DMS153 treated with DMSO at 0.1 percent for 48 hours (cell line): Measurements from ENCODE around the gene PHAF1.
A peak's percentile ranks its signal among the peaks of the same experiment; 100 is the strongest.

ENCODE experiments used
- DNase-seq: peaks from one replicate; lab custom pipeline; 2025; ENCODE audit not compliant: unreplicated experiment; lab: John Stamatoyannopoulos, UW

The PHAF1 gene

GRCh38 chr16:67162506-67163163 lies 52.9 kb downstream of the PHAF1 start:
- peak; percentile 15 for DNase-seq

DNA sequence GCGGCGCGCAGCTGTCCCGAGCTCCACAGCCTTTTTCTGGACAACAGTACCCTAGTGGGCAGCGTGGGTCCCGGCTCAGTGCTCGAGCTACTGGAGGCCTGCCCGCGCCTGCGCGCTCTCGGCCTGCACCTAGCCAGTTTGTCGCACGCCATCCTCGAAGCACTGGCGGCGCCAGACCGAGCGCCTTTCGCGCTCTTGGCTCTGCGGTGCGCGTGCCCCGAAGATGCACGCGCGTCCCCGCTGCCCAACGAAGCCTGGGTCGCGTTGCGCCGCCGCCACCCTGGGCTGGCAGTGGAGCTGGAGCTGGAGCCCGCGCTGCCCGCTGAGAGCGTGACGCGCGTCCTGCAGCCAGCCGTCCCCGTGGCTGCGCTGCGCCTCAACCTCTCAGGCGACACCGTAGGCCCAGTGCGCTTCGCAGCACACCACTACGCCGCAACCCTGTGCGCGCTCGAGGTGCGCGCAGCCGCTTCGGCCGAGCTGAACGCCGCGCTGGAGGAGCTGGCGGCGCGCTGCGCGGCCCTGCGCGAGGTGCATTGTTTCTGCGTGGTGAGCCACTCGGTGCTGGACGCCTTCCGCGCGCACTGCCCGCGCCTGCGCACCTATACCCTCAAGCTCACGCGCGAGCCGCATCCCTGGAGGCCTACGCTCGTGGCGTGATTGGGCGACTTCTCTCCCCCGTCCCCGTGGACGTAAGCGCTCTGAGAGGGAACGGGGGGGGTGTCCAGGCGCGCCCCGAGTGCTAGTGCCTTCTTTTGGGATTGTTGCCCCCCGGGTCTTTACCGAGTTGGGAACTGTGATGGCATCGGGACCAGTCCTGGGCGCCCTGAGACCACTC lies 53.6 kb downstream of the PHAF1 start:
- peak; percentile 57 for DNase-seq

GRCh38 chr16:67163999-67164558 lies 54.3 kb downstream of the PHAF1 start:
- DNase-seq = peak; percentile 57

DNA sequence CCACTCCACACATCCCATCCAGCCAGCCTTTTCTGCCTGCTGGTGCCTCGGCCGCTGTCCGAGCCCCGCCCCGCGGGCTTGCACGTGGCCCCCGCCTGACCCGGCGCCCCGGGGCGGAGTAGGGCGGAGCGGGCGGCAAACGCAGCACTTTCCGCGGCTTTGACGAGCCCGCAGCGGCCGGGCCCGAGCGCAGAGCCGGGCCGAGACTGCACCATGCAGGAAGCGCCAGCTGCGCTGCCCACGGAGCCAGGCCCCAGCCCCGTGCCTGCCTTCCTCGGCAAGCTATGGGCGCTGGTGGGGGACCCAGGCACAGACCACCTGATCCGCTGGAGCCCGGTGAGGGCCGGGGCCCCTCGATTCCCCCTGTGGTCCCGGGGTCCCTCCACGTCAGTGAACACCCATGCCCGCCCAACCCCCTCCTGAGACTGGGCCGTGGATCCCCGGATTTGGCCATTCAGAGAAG lies 54.9 kb downstream of the PHAF1 start, which contains the start of gene HSF4:
Gene HSF4, plus strand, starts transcription at position 147 of the 463 bp plus-strand sequence. Its CDS starts 67 bp downstream, at position 214.
- no peak for DNase-seq

DNA sequence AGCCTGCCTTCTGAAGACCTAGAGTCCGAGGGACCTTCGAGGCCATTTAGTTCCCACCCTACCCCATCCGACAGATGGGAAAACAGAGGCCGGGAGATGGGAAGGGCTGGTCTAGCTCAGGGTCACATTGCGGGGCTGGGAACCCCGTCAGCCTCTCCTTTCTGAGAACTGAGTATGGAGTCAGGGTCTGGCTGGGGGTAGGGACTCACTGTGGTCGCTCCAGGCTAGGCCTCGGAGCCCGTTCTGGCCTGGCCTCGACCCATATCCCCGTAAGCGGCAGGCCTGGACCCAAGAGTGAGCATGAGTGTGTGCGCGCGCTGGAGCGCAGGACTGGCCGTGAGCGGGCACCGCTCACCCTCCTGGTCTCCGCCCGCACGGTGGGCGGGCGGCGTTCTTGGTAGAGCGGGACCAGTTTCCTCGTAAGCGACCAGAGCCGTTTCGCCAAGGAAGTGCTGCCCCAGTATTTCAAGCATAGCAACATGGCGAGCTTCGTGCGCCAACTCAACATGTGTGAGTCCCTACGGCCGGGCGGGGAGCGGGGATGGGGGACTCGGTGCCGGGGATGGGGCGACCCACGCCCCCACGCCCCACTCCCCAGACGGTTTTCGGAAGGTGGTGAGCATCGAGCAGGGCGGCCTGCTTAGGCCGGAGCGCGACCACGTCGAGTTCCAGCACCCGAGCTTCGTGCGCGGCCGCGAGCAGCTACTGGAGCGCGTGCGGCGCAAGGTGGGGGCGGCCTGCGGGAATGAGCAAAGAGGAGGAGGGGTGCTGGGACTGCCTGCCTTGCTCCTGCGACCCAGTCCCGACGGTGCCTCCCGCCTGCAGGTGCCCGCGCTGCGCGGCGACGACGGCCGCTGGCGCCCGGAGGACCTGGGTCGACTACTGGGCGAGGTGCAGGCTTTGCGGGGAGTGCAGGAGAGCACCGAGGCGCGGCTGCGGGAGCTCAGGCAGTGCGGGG lies 55.7 kb downstream of the PHAF1 start:
- no peak for DNase-seq

DNA sequence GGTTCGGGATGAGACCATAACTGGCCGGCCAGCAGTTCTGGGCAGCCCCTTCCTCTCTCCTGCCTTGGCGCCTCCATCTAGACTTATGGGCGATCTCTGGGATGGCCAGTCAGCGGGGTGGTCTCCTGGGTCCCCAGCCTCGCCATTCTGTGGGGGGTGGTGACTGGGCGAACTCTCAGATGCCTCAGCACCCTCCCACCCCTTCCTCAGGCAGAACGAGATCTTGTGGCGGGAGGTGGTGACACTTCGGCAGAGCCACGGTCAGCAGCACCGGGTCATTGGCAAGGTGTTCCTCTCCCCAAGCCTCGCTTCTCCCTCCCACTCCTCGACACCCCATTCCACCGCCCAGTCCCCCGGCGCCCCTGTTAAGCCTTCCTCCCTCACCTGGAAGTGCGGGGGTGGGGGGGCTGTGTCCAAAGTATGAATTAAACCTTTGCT lies 56.4 kb downstream of the PHAF1 start:
- no peak for DNase-seq

- DNase-seq = no peak
Measured at GRCh38 chr16:67166598-67167168, 56.9 kb downstream of the PHAF1 start.

DNA sequence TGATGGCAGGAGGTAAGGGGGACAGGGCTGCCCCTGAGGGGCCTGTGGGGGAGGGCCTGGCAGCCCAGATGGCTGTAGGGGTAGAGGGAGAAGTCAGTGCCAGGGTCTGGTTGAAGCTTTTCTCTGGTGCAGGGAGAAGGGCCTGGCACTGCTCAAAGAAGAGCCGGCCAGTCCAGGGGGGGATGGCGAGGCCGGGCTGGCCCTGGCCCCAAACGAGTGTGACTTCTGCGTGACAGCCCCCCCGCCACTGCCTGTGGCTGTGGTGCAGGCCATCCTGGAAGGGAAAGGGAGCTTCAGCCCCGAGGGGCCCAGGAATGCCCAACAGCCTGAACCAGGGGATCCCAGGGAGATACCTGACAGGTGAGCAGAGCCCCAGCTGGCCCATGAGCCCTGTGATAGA lies 57.8 kb downstream of the PHAF1 start:
- no peak for DNase-seq

- DNase-seq = no peak
Measured at GRCh38 chr16:67169011-67169451, 59.3 kb downstream of the PHAF1 start.

- DNase-seq = peak; percentile 12
Measured at GRCh38 chr16:67169642-67170167, 60.0 kb downstream of the PHAF1 start.

DNA sequence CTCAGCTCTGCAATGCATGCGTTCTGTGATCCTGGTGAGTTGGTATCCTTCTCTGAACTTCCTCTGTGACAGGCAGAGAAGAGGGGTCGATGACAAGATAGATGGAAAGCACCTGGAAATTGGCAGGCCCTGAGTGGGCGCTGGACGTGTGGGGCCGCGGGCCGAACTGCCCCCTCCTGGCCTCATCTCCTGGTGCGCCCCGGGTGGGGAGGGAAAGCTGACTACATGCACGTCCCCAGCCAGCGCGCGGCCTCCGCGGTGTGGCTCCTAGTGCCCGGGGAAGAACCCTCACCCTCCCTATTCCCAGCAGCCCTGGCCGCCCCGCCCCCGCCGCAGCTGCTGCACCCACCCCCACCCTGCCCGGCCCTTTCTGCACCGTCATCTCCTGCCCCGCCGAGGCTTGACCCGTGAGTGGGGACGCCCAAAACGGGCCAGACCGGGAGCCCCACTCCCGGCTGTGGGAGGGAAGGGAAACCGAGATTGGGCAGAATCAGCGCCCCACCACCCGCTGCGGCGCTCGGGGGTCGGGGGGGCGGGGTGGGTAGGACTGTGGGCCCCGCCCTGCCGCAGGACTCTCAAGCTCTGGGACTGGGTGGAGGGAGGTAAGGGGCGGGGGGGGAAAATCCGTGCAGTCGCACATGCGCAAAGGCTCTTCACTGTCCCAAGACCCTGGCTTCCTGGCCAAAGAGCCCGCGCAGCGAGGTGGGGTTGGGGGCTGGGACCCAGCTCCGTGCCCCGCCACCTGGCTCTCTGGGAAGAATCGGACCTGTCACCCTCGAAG lies 60.6 kb downstream of the PHAF1 start, which contains the start of gene NOL3:
Gene NOL3, plus strand, starts transcription at position 371 of the 781 bp plus-strand sequence.
- DNase-seq = peak; percentile 77

GRCh38 chr16:67170949-67171649 lies 61.4 kb downstream of the PHAF1 start:
- DNase-seq = no peak

DNA sequence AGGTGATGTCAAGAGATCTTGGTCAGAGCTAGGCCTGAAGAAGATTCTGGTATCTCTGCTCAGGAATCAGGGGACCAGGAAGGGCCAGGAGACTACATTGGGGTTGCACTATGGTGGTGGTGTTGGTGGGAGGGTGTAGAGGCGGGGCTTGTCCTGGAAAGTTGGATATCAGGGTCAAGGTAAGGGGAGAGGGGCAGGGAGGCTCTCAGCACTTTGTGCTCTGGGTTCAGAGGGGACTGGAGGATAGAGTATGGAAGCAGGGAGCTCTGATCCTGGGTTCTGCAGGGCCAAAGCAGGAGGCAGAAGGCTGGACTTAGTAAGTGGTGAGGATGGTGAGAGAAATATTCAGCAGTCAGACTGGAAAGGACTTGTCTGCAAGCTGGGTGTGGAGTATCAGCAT lies 63.6 kb downstream of the PHAF1 start:
- no peak for DNase-seq

GRCh38 chr16:67173808-67174705 lies 64.3 kb downstream of the PHAF1 start:
- peak; percentile 62 for DNase-seq

GRCh38 chr16:67174706-67175231 lies 65.0 kb downstream of the PHAF1 start:
- no peak for DNase-seq

DNA sequence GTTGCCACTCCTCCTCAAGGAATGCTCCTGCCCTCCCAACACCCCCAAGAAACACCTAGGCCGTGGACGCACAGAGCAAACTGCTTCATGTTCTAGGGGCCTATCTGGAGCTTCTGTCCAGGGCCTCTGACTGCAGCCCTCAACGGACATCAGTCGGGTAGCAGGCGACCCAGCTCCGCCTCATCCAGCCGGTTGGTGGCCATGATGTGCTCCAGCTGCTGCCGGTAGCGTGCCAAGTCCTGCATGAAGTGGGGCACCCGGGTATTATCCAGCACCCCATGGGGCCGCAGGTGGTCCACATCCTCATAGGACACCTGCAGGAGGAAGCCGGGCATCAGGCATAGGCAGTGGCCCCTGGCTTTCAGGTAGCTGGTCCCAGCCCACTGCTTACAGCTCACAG lies 66.9 kb downstream of the PHAF1 start:
- DNase-seq = no peak
